MM.1S (cell line): ENCODE results near the gene EFCAB6.

ENCODE experiments used
- CTCF ChIP-seq: fragments of 300-600 bp; sonication (generic); IDR thresholded peaks from 2 replicates; pipeline ENCODE4 v1.5.1; 2016; ENCODE audit warnings: antibody characterized with exemption, low read length, mixed read lengths
- EZH2phosphoT487 ChIP-seq: fragments of 300-600 bp; sonication (generic); IDR thresholded peaks from 2 replicates; pipeline ENCODE4 v1.6.1; 2018; ENCODE audit warnings: antibody characterized with exemption, low read length

GRCh38 chr22:43772831-43773230 is 39.3 kb downstream of the EFCAB6 start:
- TF ChIP-seq CTCF (no peak), EZH2phosphoT487 (no peak)
